GM12872 (cell line): ENCODE data around the gene LRRC8C.

Experiments used
- TF ChIP-seq, protein P1 (sequence below): IDR thresholded peaks from 3 replicates; pipeline ENCODE4 v1.5.1; 2011; ENCODE audit warnings: low read depth, mild to moderate bottlenecking, low read length, moderate library complexity; ENCODE audit not compliant: insufficient read depth

Gene LRRC8C

DNA sequence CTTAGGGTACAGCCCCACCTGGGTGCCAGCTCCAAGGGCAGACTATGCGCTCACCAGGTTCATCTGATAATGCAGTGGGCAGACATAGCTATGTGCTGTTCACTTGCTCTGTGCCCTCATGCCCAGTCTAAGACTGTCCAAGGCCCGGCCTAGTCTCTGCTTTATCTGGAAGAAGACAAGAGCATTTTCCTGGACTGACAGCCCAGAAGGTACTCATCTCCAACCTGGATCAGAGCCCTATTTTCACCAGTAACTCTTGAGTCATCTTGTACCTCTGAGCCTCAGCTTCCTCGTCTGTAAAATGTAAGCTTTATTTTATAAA is 28.5 kb upstream of the LRRC8C start:
- TF ChIP-seq, protein P1, sequence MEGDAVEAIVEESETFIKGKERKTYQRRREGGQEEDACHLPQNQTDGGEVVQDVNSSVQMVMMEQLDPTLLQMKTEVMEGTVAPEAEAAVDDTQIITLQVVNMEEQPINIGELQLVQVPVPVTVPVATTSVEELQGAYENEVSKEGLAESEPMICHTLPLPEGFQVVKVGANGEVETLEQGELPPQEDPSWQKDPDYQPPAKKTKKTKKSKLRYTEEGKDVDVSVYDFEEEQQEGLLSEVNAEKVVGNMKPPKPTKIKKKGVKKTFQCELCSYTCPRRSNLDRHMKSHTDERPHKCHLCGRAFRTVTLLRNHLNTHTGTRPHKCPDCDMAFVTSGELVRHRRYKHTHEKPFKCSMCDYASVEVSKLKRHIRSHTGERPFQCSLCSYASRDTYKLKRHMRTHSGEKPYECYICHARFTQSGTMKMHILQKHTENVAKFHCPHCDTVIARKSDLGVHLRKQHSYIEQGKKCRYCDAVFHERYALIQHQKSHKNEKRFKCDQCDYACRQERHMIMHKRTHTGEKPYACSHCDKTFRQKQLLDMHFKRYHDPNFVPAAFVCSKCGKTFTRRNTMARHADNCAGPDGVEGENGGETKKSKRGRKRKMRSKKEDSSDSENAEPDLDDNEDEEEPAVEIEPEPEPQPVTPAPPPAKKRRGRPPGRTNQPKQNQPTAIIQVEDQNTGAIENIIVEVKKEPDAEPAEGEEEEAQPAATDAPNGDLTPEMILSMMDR, result no peak

DNA sequence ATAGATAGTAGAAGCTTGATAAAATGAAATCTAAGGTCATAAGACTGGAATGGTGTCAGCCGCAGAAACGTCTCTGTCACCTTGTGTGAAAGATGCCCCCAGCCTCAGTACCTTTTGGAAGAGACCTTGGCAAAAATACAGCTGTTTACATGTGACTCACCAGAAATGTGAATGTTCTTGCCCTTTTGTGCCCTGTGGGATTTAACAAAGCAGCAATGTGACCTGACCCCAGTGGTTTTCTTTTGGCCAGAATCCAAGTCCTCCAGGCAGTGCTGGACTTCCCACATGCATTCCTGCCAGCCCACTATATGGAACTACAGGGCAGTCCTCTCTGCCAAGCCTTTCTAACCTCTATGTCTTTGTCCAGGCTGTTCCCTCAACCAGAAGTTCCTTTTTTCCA is 27.2 kb upstream of the LRRC8C start:
- TF ChIP-seq, protein P1, result no peak

DNA sequence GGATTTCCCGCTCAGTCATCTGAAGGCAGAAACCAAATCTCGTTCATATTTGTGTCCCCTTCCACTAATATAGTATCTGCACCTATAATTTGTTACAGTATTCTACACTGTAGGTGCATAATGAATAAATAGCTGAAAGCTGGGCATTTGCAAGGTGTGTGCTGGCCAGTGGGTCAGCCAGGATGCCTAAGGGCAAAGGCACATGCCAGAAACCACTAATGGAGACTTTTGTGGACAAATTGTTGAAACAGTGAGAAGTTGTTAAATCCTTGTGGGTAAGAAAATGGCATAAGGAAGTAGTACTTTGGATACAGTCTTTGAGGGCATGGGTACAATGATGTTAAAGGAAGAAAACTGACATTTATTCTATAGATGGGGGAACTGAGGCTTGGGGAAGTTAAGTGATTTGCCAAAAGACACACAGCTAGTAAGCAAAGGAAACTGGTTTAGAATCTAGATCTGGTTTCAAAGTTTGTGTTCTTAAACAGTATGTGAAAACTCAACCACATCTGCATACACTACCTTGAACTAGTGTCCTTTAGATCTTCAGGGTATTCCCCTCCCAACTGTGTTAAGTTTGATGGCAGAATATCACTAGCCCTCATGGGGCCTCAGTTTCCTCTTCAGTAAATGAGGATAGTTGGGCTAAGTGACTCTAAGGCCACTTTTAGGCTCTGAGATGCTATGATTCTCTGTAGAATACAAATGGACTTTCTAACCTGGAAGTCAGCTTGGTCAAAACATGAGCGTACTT is 26.5 kb upstream of the LRRC8C start:
- TF ChIP-seq, protein P1, result no peak

- TF ChIP-seq, protein P1, result no peak
Measured at GRCh38 chr1:89607156-89607555, 25.8 kb upstream of the LRRC8C start.

DNA sequence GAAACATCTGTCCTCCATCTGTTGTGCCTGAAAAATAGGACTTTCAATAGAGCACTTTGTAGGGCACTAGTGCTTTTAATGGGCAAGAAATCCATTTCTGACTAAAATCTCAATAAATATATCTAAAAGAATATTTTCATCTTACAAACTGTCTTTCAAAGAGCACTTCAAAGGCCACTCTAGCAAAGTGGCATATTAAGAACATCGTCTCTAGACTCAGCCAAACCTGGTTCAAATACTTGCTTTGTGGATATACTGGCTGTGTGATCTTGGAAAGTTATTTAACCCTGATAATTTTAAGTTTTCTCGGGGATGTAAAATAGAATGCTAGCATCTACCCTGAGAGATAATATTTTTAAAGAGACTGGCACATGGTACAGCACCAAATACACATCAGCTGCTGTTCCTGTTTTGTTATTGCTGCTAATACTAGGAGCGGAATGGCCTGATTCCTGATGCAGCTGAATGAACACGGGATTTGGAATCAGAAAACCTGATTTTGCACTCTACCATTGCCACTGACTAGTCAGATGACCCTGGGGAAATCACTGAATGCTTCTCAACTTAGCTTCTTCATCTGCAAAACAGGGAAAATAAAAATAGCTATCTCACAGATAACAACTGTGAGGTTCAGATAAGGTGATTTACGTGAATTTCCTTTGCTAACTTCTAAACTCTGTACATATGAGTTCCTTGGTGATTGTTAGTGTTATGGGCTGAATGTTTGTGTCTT is 25.2 kb upstream of the LRRC8C start:
- TF ChIP-seq, protein P1, result no peak

DNA sequence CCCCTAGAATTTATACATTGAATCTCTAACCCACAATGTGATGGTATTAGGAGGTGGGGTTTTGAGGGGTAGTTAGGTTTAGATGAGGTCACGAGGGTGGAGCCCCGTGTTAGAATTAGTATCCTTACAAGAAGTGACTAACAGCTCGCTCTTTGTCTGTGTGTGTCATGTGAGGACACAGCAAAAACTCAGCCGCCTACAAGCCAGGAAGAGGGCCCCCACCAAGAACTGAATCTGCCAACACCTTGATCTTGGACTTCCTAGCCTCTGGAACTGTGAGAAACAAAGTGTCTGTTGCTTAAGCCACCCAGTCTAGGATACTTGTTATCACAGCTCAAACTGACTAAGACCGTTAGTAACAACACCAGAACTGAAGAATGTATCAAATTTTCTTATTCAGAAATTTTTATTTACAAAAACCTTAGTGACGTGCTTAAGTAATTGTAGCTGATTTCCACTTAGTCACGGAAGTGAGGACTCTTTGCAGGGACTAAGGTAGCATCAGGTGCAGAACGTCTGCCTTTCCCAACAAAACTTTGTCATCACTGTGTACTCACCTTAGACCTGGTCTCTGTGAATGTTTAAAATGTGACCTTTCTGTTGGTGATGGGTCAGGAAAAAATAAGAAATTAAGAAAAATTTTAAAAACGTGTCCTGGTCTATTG is 24.5 kb upstream of the LRRC8C start:
- TF ChIP-seq, protein P1, result no peak

- TF ChIP-seq, protein P1, result no peak
Measured at GRCh38 chr1:89608984-89609725, 23.8 kb upstream of the LRRC8C start.
